ENCODE data around the gene ADAM10.

DNA sequence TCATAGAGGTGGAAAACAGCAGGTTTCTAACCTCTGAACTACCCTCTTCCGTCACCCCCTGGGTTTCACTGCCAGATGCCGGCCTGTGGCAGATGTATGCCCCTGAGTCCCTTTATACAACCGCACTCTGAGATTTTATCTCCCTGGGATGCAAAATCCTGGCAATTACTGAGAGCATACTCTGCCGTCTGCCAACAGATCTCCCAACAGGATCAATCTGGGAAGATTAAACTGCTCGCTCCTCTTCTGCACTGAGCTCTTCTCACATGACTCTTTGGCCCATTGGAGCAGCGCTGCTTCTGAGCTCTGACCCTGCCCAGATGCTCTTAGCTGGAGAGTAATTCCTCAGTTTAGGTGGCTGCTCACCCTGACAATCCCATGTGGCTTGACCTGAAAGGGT, 184.5 kb downstream of the ADAM10 start:
- TF ChIP-seq ZNF274 (IDR thresholded peaks at IDR 0.05; ENCODE audit: low read depth, low read length): no peak
- TF ChIP-seq YY1 (IDR thresholded peaks at IDR 0.05; ENCODE audit: insufficient read depth, insufficient read length): no peak
- no peak for TF ChIP-seq SUZ12 (IDR thresholded peaks at IDR 0.05; ENCODE audit: extremely low read depth, insufficient read depth, insufficient read length)

Data from NT2/D1 (cell line).